Activated T-cell treated with anti-CD3 and anti-CD28 coated beads, Interleukin-2, amount 50 U/mL, for 24 hours (primary cell): Measurements from ENCODE around the gene ANKRD33B.

Source experiments
- DNase-seq: peaks from one replicate; pipeline ENCODE4 v3.0.0-alpha.2; 2020
- H3K27ac Mint-ChIP-seq: 2 replicates; pipeline ENCODE4 v1.8.0; 2020; ENCODE audit warnings: mild to moderate bottlenecking, mixed read lengths
- H3K27me3 Mint-ChIP-seq: 2 replicates; pipeline ENCODE4 v1.8.0; 2020; ENCODE audit warnings: mixed read lengths
- H3K36me3 Mint-ChIP-seq: 2 replicates; pipeline ENCODE4 v1.8.0; 2020; ENCODE audit warnings: low read depth, mixed read lengths
- H3K4me1 Mint-ChIP-seq: 2 replicates; pipeline ENCODE4 v1.8.0; 2020; ENCODE audit warnings: low read depth, mixed read lengths
- H3K4me3 Mint-ChIP-seq: 2 replicates; pipeline ENCODE4 v1.8.0; 2020; ENCODE audit warnings: mild to moderate bottlenecking, moderate library complexity, mixed read lengths
- H3K9me3 Mint-ChIP-seq: 2 replicates; pipeline ENCODE4 v1.8.0; 2020; ENCODE audit warnings: mixed read lengths

The ANKRD33B gene

DNA sequence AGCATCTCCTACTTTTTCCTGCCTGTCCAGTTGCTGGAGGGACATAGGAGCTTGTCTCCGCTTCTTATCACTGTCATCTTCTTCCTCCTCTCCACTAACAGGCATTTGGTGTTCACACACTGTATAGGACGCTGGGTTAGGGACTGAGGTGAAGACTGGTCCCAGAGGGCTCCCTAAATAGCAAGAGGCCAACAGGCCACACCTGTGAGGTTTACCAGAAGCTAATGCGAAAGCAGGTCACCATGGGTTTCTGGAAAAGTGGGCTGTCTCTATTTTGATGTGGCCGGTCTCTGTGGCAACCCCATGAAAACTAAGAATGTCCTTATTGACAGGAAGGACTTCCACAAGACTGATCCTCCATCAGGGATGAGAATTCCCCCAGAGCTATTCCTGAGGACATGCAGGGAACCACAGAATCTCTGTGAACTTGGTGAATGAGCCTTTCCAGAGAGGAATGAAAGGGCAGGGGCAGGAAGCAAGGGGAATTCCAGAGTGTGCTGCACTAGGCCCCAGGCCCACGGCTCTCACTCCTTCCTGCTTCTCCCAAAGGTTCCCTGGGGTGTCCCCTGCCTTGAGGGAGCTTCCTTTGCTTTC lies 135.5 kb downstream of the ANKRD33B start:
- Mint-ChIP-seq H3K36me3 (peaks cover 26% of the 10 kb centered on the region), H3K27ac (peak overlapping the region; percentile 49), H3K27me3 (no peaks in the 10 kb centered on the region), H3K4me1 (peaks cover 40% of the 10 kb centered on the region), H3K4me3 (no peak overlapping the region), H3K9me3 (no peaks in the 10 kb centered on the region)
- DNase-seq = no peak

DNA sequence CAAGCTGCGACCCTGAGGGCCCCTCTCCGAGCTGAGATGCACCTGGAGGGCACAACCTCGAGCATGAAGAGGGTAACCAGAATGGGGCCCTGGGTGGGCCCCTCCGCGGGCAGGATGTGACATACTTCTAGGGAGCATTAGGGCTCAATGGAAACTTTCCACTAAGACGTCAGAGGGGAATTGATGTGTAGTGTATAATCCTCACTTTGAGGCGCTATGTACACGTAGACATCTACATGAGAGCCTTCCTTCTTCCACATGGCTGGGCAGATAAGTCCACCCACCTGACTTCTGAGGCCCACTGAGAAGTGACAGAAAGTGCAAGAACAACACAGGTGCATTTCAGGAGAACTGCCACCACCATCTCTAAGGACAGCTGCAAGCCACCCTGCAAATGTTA lies 136.1 kb downstream of the ANKRD33B start:
- Mint-ChIP-seq H3K27me3 (no peaks in the 10 kb centered on the region), H3K36me3 (peaks cover 24% of the 10 kb centered on the region), H3K4me3 (no peak overlapping the region), H3K4me1 (peaks cover 46% of the 10 kb centered on the region), H3K27ac (peak overlapping the region; percentile 49), H3K9me3 (no peaks in the 10 kb centered on the region)
- no peak for DNase-seq

DNA sequence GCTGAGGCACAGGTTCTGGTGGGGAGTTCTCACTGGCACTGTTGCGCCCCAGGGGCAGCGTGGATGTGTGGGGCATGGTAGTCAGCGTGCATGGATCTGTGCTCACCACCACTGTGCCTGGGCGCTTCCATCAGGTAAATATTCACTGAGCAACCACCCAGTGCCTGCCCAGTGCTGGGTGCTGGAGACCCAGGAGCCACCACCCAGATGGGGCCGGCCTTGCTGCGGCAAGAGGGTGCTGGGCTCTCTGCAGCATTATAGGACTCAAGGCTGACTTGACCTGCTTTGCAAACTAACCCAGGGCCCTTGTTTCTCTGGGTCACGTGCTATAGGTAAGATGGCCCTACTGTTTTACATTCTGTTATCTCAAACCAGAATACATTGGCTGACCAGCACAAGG lies 136.6 kb downstream of the ANKRD33B start:
- Mint-ChIP-seq H3K27me3 (no peaks in the 10 kb centered on the region), H3K4me3 (no peak overlapping the region), H3K4me1 (peaks cover 49% of the 10 kb centered on the region), H3K36me3 (peaks cover 25% of the 10 kb centered on the region), H3K27ac (no peak overlapping the region), H3K9me3 (no peaks in the 10 kb centered on the region)
- no peak for DNase-seq

DNA sequence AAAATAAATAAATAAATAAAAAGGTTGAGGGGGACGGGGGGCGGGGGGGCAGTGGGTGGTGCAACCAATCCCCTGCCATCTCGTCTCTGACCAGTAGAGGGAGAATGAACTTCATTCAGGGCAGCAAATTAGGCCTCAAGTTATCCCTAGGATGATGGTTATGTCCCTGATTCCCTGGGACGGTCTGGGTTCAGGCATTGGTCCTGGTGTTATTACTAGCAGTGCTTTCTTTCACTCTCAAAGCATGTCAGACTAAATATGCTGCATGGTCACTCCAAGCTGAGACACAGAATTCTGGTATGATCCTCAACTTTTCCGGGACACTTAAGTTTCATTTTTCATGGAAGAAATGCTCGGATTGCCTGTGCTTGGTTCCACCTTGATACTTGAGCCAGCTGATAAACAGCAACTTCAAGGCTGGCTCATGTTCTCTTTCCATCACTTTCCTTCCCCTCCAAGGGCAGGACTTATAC lies 137.7 kb downstream of the ANKRD33B start:
- peaks cover 28% of the 10 kb centered on the region for H3K36me3 Mint-ChIP-seq
- H3K4me3 Mint-ChIP-seq = no peak overlapping the region
- no peak for DNase-seq
- H3K9me3 Mint-ChIP-seq = no peaks in the 10 kb centered on the region
- H3K27me3 Mint-ChIP-seq = no peaks in the 10 kb centered on the region
- H3K4me1 Mint-ChIP-seq = peaks cover 51% of the 10 kb centered on the region
- H3K27ac Mint-ChIP-seq = no peak overlapping the region

DNA sequence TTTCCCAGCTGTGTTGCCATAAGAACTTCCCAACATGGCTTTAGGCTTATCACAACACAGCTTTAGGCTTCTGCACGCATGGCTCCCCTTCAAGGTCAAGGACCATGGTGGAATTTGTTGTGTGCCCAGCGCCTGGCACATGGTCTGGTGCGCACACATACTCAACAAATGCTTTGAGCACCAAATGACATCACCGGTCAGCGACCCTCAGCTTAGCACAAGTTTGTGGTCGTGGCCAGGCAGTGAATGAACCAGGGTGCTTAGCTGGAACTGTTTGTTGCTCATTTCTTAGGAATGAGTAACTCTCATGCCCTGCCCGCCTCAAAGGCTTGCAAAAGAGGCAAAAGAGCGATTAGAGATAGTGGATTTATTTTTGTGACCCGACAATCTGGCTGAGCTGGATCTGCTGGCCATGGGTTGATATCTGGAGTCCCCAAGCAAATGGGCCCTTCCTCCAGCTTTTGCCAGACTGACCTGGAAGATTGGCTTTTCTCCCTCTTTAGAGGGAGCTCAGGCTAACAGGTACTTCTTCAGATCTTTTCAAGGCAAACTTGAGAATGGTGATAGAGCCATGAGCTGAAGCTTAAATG lies 138.3 kb downstream of the ANKRD33B start:
- Mint-ChIP-seq H3K27me3 (no peaks in the 10 kb centered on the region), H3K27ac (no peak overlapping the region), H3K4me1 (peaks cover 48% of the 10 kb centered on the region), H3K36me3 (peaks cover 30% of the 10 kb centered on the region), H3K4me3 (no peak overlapping the region), H3K9me3 (no peaks in the 10 kb centered on the region)
- no peak for DNase-seq

DNA sequence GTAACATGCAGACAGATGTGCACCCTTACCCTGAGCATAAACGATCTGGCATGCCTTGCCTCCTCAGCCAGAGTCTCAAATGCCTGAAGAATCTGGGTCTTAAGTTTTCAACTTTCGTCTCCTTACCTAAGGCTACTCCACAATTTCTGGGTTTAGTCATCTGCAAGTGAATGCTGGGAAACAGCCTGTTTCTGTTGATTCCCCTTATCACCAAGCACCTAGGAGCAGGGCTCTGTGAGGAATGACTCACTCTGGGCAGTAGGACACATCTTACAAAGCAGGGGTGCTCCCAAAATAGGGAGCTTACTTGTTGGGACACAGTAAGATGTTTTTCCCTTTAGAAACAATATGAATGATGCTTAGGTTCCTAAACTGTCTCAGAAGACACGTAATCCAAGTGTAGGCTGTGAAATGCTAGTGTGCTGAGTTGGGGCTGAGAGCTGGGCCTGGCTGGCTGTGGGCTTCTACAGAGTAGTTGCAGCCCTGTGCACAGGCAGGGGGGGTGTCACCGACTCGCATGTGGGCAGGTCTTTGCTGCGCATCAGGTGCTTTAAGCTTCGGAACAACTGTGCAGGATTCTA lies 139.1 kb downstream of the ANKRD33B start:
- no peak overlapping the region for H3K4me3 Mint-ChIP-seq
- H3K4me1 Mint-ChIP-seq = peaks cover 47% of the 10 kb centered on the region
- peaks cover 31% of the 10 kb centered on the region for H3K36me3 Mint-ChIP-seq
- peak overlapping the region; percentile 12 for H3K27ac Mint-ChIP-seq
- DNase-seq = no peak
- no peaks in the 10 kb centered on the region for H3K27me3 Mint-ChIP-seq
- H3K9me3 Mint-ChIP-seq = no peaks in the 10 kb centered on the region

DNA sequence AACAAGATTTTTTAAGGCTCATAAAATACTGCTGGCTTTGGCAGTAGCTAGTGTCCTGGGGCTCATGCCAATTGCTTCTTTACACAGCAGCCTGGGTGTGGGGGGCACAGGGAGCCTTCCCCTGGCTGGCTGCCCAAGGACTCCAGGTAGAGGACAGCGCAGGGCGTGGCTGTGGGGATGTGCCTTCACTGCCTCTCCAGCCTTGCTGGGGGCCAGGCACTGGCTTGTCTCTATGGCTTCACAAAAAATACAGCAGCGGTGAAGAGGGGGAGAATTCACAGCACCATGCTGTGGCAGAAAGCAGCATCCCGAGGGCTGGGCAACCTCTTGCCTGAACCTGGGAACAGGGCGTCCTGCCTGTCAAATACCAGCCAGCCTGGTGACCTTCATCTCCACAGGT lies 139.8 kb downstream of the ANKRD33B start:
- Mint-ChIP-seq H3K27me3 (no peaks in the 10 kb centered on the region), H3K27ac (no peak overlapping the region), H3K4me1 (peaks cover 49% of the 10 kb centered on the region), H3K4me3 (no peak overlapping the region), H3K9me3 (no peaks in the 10 kb centered on the region), H3K36me3 (peaks cover 31% of the 10 kb centered on the region)
- DNase-seq = no peak

DNA sequence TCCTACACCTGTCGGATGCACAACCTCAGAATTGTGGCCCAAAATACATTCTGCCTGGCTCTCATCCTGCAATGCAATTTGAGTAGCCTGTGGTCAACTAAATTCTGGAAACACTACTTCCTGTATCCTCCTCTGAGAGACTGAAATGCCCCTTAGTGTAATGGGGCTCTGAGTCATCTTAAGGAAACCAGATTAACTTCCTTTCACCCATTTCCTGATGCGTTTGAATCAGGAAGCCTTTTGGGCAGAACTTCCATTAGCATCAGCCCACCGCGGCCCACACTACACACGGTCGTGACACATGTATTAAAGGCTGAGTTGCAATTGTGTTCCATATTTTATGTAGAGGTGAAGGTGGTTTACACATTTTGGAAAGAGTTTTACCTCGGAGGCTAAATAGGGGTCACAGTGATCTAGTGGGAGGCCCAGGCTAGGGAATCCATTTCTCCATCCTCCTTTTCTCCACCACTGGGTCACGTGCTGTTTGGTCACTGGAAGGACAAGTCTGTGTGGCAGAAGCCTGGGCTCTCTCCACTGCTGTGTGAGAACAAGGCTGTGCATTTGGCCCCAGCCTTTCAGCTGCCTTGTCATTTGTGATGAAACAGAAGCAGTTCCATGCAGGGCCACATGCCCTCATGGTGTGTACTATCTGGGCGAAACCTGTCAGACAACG lies 141.2 kb downstream of the ANKRD33B start:
- H3K4me1 Mint-ChIP-seq = peaks cover 42% of the 10 kb centered on the region
- peak overlapping the region; percentile 76 for H3K27ac Mint-ChIP-seq
- no peaks in the 10 kb centered on the region for H3K27me3 Mint-ChIP-seq
- no peaks in the 10 kb centered on the region for H3K9me3 Mint-ChIP-seq
- H3K4me3 Mint-ChIP-seq = no peak overlapping the region
- no peak for DNase-seq
- peaks cover 30% of the 10 kb centered on the region for H3K36me3 Mint-ChIP-seq

DNA sequence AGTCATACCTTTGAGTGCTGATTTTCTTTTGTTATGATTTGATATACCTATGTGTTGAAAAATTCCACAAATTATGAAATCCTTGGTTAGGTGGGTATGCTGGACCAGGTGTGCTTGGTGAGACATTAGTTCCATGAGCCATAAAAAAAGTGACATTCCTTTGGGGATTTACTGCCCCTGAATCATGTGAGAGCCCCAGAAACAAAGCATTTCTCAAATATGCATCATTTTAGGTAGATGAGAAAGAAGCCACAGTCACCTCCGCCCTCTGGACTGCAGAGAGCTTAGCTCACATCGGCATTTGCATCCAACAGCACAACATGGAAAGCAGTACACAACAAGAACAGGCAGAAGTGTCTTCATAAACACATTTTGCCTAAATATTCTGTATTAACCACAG lies 141.9 kb downstream of the ANKRD33B start:
- no peak for DNase-seq
- H3K27me3 Mint-ChIP-seq = no peaks in the 10 kb centered on the region
- peak overlapping the region; percentile 76 for H3K27ac Mint-ChIP-seq
- peaks cover 39% of the 10 kb centered on the region for H3K4me1 Mint-ChIP-seq
- peaks cover 29% of the 10 kb centered on the region for H3K36me3 Mint-ChIP-seq
- H3K9me3 Mint-ChIP-seq = no peaks in the 10 kb centered on the region
- no peak overlapping the region for H3K4me3 Mint-ChIP-seq

DNA sequence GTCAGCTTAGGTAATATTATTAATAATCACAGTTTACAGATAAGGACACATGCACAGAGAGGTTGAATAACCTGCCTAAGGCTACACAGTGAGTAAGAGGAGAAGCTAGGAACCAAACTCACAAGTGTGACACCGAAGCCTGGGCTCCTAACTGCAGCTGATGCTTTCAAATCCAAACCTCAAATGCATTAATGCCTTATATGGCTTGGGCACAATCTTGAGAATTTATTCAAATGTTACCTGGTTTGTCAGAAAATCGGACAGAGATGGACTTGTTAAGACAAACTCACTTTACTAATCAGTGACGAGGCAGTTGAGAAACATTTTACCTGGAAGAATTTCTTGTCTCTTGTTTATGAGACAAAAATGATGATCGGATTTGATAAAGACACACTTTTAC lies 142.5 kb downstream of the ANKRD33B start:
- H3K27me3 Mint-ChIP-seq = no peaks in the 10 kb centered on the region
- H3K27ac Mint-ChIP-seq = no peak overlapping the region
- no peaks in the 10 kb centered on the region for H3K9me3 Mint-ChIP-seq
- no peak for DNase-seq
- H3K4me3 Mint-ChIP-seq = no peak overlapping the region
- peaks cover 31% of the 10 kb centered on the region for H3K36me3 Mint-ChIP-seq
- H3K4me1 Mint-ChIP-seq = peaks cover 39% of the 10 kb centered on the region
